Sigmoid colon (tissue), 3 donors: Measurements from ENCODE around the gene RARRES2.

ENCODE experiments used
- POLR2A ChIP-seq, 2 donors: fragments of 450-650 bp; IDR thresholded peaks; one replicate each; pipeline ENCODE4 v1.6.1; 2016; ENCODE audit warnings: antibody characterized with exemption in 2 of 2, mild to moderate bottlenecking in 2 of 2, moderate library complexity in 2 of 2
- TF ChIP-seq, protein P1 (sequence below), 4 experiments: fragments of 450-650 bp in 3 of 4; fragments of 200-600 bp in 1 of 4; IDR thresholded peaks; one replicate each; pipeline ENCODE4 v1.5.1; 2016 to 2019; ENCODE audit warnings: antibody characterized with exemption in 4 of 4, mild to moderate bottlenecking in 3 of 4, moderate library complexity in 2 of 4

DNA sequence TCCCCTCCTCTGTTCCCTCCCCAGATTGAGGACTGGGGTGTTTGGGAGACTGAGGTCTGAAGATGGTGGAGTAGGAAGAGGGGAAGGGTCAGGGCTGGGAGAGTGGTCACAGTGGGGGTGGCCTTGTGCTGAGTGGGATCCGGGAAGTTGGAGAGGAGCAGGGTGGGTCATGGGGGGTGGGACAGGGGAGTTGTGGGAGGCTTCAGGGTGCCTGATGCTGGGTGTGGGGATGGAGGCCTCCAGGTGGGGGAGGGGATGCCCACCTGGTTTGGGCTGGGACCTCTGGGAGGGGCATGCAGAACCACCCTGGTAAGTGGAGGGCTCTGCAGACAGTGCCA, 40.3 kb upstream of the RARRES2 start:
- no peak for TF ChIP-seq POLR2A (IDR thresholded peaks at IDR 0.05)
- TF ChIP-seq, protein P1, sequence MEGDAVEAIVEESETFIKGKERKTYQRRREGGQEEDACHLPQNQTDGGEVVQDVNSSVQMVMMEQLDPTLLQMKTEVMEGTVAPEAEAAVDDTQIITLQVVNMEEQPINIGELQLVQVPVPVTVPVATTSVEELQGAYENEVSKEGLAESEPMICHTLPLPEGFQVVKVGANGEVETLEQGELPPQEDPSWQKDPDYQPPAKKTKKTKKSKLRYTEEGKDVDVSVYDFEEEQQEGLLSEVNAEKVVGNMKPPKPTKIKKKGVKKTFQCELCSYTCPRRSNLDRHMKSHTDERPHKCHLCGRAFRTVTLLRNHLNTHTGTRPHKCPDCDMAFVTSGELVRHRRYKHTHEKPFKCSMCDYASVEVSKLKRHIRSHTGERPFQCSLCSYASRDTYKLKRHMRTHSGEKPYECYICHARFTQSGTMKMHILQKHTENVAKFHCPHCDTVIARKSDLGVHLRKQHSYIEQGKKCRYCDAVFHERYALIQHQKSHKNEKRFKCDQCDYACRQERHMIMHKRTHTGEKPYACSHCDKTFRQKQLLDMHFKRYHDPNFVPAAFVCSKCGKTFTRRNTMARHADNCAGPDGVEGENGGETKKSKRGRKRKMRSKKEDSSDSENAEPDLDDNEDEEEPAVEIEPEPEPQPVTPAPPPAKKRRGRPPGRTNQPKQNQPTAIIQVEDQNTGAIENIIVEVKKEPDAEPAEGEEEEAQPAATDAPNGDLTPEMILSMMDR (IDR thresholded peaks at IDR 0.05), result no peak
